NCI-H1694 treated with DMSO at 0.1 percent for 48 hours (cell line): ENCODE results near the gene SCN8A.
A peak's percentile ranks its signal among the peaks of the same experiment; 100 is the strongest.

Experiments used
- DNase-seq: peaks from one replicate; lab custom pipeline; 2025; lab: John Stamatoyannopoulos, UW

SCN8A gene

DNA sequence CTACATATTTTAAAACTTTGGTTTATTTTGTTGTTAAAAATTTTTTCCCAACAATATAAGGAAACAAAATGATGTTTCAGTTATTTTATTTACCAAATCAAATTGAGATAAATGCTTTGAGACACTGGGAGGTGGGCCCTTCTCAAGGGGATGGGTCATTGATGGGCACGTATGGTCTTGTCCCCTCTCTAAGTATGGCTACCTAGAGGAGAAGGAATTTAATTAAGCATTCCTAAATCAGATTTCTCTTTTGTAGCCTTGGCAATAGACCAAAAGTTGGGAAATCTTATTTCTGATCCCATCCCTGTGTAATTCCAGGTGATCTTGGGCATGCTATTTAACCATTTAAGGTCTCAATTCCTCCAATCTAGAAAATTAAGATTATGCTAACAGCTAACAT lies 79.0 kb downstream of the SCN8A start:
- no peak for DNase-seq

DNA sequence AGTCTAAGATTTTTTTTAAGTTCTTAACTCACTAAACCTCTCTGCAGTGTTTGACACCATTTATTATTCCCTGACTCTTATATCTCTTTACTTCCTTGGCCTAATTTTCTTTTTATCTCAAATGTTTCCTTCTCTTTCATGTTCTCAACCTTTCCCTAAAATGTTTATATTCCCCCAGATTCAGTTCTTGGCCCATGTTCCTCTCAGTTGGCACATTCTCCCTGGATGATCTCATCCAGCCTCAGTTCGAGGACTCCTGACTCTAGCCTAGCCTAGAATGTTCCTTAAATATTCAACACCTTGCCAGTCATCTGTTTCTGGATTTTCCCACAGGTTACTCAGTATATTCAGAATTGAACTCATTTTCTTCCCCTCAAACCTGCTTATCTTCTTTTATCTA lies 81.3 kb downstream of the SCN8A start:
- no peak for DNase-seq

DNA sequence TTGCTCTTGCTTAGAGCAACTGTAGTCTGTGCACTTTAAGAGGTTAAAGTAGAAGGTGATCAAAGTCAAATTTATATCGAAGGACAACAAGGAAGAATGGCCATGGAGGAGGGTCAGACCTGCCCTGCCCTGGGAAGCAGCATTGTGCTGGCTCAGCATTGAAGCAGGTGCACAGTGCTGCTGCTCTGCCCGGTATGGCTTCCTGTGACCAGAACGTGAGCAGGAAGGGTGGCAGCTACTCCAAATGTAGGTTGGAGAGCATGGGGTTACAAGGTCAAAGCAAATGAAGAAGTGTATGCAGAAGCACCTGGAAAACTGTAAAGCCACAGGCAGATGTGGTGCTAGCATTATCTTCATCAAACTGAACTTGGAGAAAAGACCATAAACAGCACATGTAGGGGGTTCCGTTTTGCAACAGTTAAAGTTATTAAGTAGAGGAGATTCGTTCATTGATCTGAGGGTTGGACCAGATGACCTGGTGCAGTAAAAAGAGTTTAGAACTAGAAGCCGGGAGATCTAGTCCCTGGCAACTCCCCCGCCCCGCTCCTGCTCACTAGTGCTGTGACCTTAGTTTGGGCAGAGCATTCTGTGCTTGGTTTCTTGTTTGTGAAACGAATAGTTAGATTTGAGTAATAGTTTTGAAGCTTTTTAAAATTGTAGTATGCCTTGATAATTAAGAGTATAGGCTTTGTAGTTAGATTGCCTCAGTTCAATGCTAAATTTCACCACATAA lies 84.2 kb downstream of the SCN8A start:
- no peak for DNase-seq

DNA sequence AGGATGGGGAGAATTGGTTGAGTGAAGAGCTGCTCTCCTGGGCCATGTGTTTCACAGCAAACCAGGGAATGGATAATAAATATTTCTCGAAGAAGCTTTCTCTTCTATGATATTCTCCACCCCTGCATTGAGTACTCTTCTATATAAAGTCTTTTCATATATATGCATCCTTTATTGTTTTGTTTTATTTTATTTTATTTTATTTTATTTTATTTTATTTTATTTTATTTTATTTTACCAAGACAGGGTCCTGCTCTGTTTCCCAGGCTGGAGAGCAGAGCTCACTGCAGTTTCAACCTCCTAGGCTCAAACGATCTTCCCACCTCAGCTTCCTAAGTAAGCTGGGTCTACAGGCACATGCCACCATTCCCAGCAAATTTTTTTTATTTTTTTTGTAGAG lies 85.8 kb downstream of the SCN8A start:
- no peak for DNase-seq

DNA sequence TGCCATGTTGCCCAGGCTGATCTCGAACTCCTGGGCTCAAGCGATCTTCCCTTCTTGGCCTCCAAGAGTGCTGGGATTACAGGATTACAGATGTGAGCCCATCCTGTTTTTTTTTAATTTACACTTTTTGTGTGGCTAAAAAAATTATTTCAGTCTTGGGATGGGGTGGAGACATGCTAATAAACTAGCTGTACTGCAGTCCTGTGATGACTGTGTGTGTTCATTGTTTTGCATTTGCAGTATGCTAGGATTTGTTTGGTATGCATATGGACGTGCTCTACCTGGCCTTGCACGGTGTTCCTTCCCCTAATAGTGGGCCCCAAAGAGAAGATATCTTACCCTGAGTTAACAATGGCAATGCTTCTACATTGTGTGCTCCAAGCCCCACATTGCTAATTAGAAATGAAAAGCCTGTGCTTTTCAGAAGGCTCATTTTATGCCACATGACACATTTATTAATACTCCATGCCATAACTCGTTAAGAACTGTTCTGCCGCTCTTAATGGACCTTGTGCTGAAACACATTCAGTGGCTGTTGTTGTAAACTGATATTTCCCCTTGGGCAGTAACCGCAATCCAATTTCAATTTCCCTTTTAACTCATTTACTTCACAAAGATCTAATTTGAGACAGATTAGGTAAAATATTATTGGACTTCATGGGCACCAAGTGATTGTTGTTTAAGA lies 86.4 kb downstream of the SCN8A start:
- DNase-seq: no peak

DNA sequence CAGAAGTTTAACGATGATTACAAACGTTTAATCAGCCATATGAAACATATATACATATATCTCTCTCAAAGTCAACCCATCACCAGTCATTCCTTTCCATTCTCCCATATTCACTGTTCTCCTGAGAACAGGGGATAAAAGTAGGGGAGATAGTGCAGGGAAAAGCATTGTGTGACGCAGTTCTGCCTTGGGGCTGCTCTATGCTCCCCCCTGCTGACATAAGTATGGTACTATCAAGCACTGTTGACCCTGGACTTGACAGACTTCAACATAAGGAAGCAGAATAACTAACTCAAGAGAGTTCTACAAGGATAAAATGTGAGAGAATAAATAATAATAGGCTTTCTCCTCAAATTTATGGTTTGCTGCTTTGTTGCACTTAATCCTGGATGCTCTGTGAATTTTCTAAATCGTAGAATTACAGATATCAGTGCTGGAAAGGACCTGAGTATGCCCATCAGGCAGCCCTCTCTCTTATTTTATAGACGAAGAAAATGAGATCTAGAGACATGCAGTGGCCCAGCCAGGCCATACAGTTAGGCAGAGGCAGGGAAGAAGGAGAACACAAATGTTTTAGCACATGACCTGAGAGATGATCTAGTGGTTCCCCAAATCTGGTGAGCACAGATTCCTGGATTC lies 87.2 kb downstream of the SCN8A start:
- peak; percentile 64 for DNase-seq

DNA sequence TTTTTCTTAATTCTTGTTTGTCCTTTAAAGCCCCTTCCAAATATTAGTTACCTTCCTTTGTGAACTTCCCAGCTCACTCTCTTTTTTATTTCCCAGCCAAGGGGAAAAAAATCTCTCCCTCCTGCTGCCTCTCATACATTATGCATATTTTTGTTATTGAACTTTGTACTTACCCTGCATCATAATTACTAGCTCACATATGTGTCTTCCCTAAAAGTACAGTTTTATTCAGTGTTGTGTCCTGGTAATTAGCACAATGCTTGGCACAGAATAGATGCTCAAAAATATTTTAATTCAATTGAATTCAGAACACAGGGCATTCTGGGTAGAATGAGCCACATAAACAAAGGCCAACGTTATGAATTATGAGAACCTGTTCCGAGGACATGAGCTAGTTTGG lies 91.9 kb downstream of the SCN8A start:
- no peak for DNase-seq

DNA sequence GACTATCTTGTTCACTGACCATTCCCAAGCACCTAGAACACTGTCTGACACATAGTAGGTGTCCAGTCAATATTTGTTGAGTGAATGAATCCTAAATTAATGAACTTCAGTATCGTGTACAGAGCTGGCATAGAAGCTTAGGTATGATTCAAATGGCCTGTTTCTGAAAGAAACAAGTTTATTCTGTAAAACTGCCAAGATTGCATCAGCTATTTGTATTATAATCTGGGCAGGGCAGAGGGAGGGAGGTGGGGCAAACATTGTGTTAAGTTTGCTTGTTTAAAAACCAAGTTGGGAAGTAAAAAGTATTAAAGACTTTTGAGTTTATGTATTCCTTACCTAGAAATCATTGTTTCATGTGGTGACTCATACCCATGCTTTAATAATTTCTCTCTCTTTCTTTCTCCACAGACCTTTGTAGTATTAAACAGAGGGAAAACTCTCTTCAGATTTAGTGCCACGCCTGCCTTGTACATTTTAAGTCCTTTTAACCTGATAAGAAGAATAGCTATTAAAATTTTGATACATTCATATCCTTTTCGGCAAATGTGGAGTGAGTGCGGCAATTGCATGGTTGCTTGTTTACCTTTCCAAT lies 92.8 kb downstream of the SCN8A start:
- no peak for DNase-seq

DNA sequence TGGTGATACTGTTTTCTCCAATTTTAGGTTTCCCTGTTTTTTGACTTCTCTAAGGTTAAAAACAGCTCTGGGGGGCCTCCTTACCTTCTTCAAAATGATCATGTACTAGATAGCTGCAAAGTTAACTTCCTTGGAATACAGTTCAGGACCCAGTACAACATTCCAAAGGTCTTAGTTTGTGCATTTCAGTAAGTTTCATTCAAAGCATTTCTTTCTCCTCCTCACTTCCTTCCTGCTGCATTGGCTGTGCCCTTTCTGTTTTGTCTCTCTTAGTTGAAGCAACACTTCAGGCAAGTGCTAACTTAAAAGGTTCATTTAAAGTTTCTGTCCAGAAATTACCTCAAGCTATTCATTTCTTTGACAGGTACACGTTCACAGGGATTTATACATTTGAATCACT lies 95.7 kb downstream of the SCN8A start:
- no peak for DNase-seq

DNA sequence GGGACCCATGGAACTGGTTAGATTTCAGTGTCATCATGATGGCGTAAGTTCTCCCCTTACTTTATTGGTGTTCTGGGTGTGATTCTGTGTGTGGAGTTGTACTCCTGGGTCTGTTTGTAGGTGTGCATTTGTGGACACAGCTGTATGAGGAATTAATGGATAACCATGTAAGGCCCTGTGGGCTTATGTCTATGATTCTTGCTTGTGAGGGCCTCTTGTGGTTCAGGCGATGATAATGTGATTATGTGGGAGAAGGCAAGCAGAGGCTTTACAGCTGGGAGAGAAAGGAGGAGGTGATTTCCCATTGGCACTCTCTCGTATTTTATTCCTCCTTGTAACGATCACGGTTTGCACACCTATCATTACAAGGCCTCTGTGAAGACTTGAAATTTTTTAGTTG lies 96.1 kb downstream of the SCN8A start:
- DNase-seq: no peak

DNA sequence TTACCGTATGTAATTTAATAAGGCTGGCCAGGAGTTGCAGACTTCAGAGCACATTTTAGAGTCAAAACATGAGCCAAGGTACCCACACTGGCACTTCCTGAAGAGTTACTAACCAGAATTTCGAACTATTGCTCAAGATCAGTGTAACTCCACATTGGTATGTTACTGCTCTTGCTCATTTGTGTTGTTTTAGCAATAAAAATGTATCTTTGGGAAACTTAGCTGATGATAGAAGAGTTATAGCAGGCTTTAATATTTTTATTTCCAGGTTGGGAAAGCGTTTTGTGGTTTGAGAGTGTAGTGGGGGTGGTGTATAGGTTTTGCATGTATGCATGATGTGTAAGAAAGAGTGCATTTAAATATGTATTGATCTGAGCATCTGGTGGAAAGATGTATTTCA lies 96.6 kb downstream of the SCN8A start:
- DNase-seq: no peak

DNA sequence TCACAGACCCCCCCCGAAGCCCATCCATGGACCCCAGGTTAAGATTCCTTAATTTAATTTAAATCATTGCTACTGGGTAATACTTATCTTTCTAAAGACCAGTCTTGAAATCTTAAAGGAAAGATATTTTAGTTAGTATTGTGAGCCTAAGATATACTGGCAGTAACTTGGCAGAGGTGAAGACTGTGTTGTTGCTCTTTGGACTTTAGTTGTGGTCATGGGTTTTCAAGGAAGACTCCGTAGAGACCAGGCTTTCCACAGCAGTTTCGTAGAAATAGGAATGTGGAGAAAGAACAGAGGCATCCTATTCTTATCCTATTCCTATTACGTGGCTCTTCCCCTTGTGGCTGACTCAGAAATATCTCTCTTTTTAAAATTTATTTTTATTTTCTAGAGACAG lies 99.0 kb downstream of the SCN8A start:
- no peak for DNase-seq

DNA sequence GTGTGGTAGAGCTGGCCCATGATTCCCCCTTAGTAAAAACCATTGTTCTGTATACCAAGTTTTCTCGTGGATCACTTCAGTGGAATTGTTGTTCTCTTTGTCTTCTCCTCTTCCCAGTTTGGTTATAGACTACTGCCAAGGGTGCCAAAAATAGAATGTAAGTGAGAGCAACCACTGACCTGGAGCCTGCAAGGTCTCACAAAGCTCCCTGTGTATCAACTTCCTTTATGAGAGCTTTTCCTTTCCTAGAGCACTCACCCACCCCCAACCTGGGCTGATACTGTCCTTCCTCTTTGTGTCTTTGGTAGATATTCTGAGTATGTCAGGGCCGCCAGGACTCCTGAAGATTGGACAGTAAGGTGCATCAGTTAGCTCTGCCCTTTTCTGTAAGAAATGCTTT lies 101.0 kb downstream of the SCN8A start:
- no peak for DNase-seq

DNA sequence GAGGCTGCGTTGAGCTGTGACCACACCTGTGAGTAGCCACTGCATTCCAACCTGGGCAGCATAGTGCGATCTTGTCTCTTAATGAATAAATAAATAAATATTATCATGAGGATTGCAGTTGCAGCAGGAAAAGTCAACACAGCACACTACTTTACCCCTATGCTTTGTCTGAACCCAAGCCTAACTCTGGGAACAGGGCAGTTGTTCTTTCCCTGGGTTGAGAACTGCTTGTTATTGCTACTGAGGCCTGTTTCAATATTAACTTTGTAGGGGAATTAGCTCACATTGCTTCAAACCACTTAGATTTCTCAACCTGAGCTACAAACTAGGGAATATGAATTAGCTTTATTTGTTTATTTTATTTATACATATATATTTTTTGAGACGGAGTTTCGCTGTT lies 102.5 kb downstream of the SCN8A start:
- DNase-seq: no peak

DNA sequence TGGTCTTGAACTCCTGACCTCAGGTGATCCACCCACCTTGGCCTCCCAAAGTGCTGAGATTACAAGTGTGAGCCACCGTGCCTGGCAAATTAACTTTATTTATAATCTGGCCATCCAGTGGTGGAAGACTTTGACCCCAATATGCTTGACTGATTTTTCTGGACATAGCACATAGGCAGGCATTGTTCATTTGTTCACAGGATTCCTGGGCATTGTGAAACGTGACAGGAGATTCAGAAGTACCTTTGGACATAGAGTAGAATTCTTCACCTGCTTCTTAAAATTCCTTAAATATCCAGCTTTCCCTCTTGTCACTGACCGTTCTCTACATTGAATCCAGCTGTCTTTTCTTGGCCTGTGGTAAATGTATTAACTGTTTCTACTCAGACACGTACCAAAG lies 103.1 kb downstream of the SCN8A start:
- DNase-seq: no peak

DNA sequence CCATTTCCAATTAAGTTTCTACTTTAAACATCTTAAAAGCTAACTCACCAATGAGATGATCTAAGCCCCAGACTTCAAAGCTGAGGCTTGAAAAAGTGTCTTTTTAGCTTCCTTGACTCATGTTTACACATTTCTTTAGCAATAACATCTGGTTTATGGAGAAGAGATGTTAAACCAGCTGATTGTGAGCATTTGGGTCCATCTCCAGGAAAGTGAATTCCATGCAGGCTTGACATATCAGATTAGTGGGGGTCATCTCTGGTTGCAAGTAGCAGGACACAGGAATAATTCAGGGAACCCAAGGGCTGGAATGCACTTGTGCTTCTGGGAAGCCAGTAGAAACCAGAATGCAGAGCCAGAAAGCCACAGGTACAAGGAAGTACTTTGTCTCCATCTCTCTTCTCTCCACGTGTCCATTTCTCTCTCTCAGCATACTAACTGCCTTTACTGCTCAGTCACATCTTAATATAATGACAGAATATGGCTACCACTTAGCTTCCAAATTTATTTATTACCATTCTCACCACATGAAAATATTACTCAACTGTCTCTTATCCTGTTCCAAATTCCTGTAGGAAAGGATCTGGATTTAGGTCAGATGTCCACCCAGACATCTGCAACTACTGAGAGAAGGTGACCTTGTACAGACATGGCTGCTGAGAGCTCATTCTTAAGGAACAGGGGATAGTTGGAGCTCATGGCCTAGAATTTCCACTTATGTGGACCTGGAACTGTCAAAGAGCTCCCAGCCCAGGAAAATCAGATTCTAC lies 104.4 kb downstream of the SCN8A start:
- DNase-seq: no peak

DNA sequence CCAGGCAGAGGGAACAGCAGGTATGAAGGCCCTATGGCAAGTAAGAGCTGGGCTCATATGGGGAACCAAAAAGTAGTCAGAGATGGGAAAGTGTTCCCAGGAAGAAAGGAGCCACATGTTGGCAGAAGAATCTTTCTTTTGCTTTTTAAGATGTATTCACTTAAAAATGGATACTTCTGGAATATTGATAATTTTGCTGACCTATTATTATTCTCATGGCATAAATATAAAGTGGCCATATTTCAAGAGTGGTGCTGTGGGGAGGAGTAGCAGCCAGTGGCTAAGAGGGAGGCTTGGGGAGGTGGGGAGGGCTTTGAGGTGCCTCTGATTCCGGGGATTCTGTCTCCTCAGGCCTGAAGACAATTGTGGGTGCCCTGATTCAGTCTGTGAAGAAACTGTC lies 108.2 kb downstream of the SCN8A start:
- DNase-seq: no peak

DNA sequence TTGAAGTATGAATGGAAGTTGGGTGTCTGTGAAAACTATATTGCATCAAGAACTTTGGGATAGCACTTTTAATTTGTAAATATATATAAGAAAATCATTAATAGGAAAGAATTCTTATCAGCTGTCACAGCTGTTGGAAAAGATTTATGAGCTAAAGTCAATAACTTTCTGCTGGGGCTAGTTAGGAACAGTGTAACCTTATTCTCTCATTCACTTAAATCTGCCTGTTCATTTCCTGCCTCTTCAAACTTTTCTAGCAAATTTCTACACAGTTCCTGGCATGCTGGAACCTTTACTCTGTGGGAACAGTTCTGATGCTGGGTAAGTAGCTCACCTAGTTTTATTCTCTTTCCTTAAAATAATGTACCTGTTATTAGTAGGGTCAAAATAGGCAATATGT lies 109.9 kb downstream of the SCN8A start:
- no peak for DNase-seq

DNA sequence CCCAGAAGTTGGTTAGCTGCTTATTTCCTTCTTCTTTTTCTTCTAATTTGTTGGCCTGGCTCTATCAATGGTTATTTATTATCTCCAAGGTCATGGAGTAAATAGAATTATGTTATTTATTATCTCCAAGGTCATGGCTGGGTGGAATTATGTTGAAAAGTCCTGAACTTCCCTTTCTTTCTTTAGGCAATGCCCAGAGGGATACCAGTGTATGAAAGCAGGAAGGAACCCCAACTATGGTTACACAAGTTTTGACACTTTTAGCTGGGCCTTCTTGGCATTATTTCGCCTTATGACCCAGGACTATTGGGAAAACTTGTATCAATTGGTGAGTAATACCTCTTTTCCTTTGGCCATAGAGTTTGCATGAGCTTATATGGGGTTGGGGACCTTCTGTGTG lies 111.6 kb downstream of the SCN8A start:
- DNase-seq: no peak

DNA sequence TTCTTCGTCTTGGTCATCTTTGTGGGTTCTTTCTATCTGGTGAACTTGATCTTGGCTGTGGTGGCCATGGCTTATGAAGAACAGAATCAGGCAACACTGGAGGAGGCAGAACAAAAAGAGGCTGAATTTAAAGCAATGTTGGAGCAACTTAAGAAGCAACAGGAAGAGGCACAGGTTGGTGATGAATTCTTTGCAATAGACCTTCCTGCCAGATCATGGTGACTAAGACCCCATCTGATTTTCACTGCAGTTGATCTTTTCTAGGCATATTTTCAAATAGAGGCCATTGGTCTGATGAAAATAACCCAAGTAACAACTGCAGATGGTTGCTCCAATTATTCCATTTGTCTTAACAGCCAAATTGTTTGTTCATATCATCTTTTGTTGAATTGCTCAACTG lies 114.4 kb downstream of the SCN8A start:
- DNase-seq: no peak

DNA sequence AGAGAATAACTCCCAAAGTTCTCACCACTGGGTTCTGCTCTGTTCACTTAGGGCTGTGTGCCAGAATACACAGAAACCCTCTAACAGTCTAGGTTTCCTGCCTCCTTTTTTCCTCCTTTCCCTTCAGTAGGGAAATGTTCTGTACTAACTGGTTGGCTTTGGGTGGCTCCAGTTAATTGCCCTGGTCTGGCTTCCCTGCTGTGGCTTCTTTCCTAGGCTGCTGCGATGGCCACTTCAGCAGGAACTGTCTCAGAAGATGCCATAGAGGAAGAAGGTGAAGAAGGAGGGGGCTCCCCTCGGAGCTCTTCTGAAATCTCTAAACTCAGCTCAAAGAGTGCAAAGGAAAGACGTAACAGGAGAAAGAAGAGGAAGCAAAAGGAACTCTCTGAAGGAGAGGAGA lies 115.2 kb downstream of the SCN8A start:
- no peak for DNase-seq

DNA sequence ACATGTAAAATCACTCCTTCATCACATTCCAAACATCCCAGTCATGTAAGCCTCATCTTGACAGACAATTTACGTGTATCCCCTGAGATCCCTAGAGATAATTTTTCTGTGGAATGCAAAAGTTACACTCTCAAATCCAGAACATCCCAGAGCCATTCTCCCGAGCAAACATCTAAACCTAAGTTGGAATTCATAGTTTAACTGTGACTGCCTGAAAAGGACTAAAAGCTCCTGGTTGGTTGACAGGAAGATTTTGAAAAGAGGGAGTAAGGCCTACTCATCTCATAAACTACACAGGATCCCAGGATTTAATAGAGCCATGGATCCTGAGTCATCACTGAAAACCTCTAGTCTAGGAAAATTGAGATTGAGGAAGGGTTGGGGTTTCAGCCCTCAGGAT lies 123.6 kb downstream of the SCN8A start:
- DNase-seq: no peak
